Stomach (tissue), 9 donors: ENCODE measurements around the gene KCNJ4. TPM values are rescaled to one million over a fixed set of nuclear protein-coding genes. Genes with fewer than 3 reads are reported as not detected.

Source experiments
- DNase-seq, 2 donors: peaks; one replicate each; pipeline versions ENCODE4 v3.0.0 to v3.0.0-alpha.2; 2013 to 2019
- H3K27ac ChIP-seq, 5 donors: fragments of 200-600 bp in 4 of 5; sonication (generic) in 4 of 5; one replicate each; pipeline ENCODE4 v1.5.1; 2013 to 2019; ENCODE audit warnings: mild to moderate bottlenecking in 1 of 5, moderate library complexity in 1 of 5
- H3K27me3 ChIP-seq, 3 donors: fragments of 200-600 bp; sonication (generic); one replicate each; pipeline ENCODE4 v1.5.1; 2017 to 2019; ENCODE audit warnings: mixed run types in 1 of 3
- H3K36me3 ChIP-seq, 4 donors: fragments of 200-600 bp; sonication (generic); 1 replicate in 3 of 4; 2 replicates in 1 of 4; pipeline ENCODE4 v1.5.1; 2016 to 2019
- H3K4me1 ChIP-seq, 4 donors: fragments of 200-600 bp; sonication (generic); one replicate each; pipeline ENCODE4 v1.5.1; 2016 to 2019
- H3K4me3 ChIP-seq, 4 donors: fragments of 200-600 bp; sonication (generic) in 3 of 4; one replicate each; pipeline ENCODE4 v1.5.1; 2016 to 2019; ENCODE audit warnings: mild to moderate bottlenecking in 1 of 4
- H3K9me3 ChIP-seq, 4 donors: fragments of 200-600 bp; sonication (generic); one replicate each; pipeline ENCODE4 v1.5.1; 2016 to 2019
- CTCF ChIP-seq, 7 experiments: fragments of 450-650 bp in 4 of 7; fragments of 200-600 bp in 3 of 7; sonication (generic) in 3 of 7; IDR thresholded peaks; one replicate each; pipeline ENCODE4 v1.5.1; 2016 to 2019; ENCODE audit warnings: antibody characterized with exemption in 7 of 7, control low read depth in 2 of 7, mild to moderate bottlenecking in 1 of 7
- EP300 ChIP-seq: sonication (generic); formaldehyde crosslinking; IDR thresholded peaks from one replicate; pipeline ENCODE4 v1.6.1; 2017; ENCODE audit warnings: antibody characterized with exemption
- POLR2A ChIP-seq, 4 donors: fragments of 450-650 bp; IDR thresholded peaks; one replicate each; pipeline ENCODE4 v1.6.1; 2016; ENCODE audit warnings: antibody characterized with exemption in 4 of 4, control low read depth in 2 of 4, mild to moderate bottlenecking in 1 of 4, moderate library complexity in 1 of 4
- POLR2AphosphoS5 ChIP-seq, 3 donors: sonication (generic); formaldehyde crosslinking; IDR thresholded peaks; one replicate each; pipeline ENCODE4 v1.6.1; 2016; ENCODE audit warnings: antibody characterized with exemption in 3 of 3
- WGBS, 5 donors: extraction: QIAGEN DNeasy Blood & Tissue Kit in 3 of 5; methylation state at CpG; one replicate each; pipeline versions ENCODE4 v1.1.5 to v1.1.7; 2013 to 2018; 5-methylcytosine and 5-hydroxymethylcytosine counted together
- intact Hi-C: fragments of 100-400 bp; cut with DNase I; formaldehyde crosslinking; loops from one replicate; pipeline ENCODE4 v1.15.1; 2023; ENCODE audit warnings: low total_unique reads
- polyA plus RNA-seq, 3 donors: library from polyadenylated mRNA; stranded (reverse); fragments of 200-250 nt; gene quantifications; one replicate each; pipeline ENCODE4 v1.2.3, GENCODE V29; 2013
- total RNA-seq, 5 donors: library from RNA; depleted of rRNA; stranded (reverse); fragments of >200 nt; gene quantifications; one replicate each; pipeline versions ENCODE4 v1.1.0 to v1.2.3, GENCODE V29; 2014 to 2016
- donor health status: healthy with polysubstance abuse.
- donor health status: Bipolar disorder and iron deficiency.
- donor health status: healthy.

The KCNJ4 gene
- total and polyA plus RNA-seq, 8 donors = not detected

DNA sequence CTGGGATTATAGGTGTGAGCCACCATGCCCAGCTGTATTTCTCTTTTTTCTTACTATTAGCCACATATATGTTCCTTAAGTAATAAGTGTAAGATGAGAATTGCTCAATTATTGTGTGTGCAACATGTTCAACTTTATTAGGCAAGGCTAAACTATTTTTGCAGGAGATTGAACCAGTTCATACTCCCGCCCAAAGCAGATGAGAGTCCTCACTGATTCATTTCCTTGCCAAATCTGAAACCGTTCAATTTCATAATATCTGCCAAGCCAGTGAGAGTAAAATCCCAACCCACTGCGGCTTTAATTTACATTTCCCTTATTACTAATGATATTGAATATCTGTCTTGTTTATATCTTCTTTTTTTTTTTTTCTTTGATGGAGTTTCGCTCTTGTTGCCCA lies 48.4 kb downstream of the KCNJ4 start:
- DNase-seq = peak in 1 of 2 donors; percentile 22
- H3K4me1 ChIP-seq = no peaks in the 10 kb centered on the region
- 53 to 84% (median 70%) methylated on average over 4 of the region's 4 CpGs for WGBS, 5 donors
- no peaks in the 10 kb centered on the region for H3K9me3 ChIP-seq
- H3K36me3 ChIP-seq = no peaks in the 10 kb centered on the region
- peaks cover 0 to 22% (median 0%) of the 10 kb centered on the region in 3 donors for H3K27me3 ChIP-seq
- H3K4me3 ChIP-seq = no peak overlapping the region
- intact Hi-C loops = no loop called here
- H3K27ac ChIP-seq = no peak overlapping the region
- TF ChIP-seq CTCF (IDR thresholded peaks at IDR 0.05) = no peak
- no peak for TF ChIP-seq POLR2AphosphoS5 (IDR thresholded peaks at IDR 0.05)
- TF ChIP-seq EP300 = no peak
- TF ChIP-seq POLR2A (IDR thresholded peaks at IDR 0.05) = no peak

GRCh38 chr22:38404419-38404818 lies 50.6 kb downstream of the KCNJ4 start:
- DNase-seq = no peak
- TF ChIP-seq POLR2A (IDR thresholded peaks at IDR 0.05) (no peak), CTCF (IDR thresholded peaks at IDR 0.05) (no peak), POLR2AphosphoS5 (IDR thresholded peaks at IDR 0.05) (no peak), EP300 (no peak)
- intact Hi-C loops = no loop called here
- Histone ChIP-seq H3K9me3 (no peaks in the 10 kb centered on the region), H3K27ac (no peak overlapping the region), H3K27me3 (peaks cover 0 to 28% (median 0%) of the 10 kb centered on the region in 3 donors), H3K4me1 (peaks cover 0 to 10% (median 1%) of the 10 kb centered on the region in 4 donors), H3K4me3 (no peak overlapping the region), H3K36me3 (no peaks in the 10 kb centered on the region)
- 83 to 93% (median 92%) methylated on average over 6 of the region's 6 CpGs for WGBS, 5 donors

GRCh38 chr22:38403812-38404211 lies 51.2 kb downstream of the KCNJ4 start:
- no peak overlapping the region for H3K4me3 ChIP-seq
- no peak overlapping the region for H3K27ac ChIP-seq
- DNase-seq = no peak
- intact Hi-C loops = no loop called here
- peaks cover 0 to 14% (median 5%) of the 10 kb centered on the region in 4 donors for H3K4me1 ChIP-seq
- H3K27me3 ChIP-seq = peaks cover 0 to 28% (median 0%) of the 10 kb centered on the region in 3 donors
- 68 to 86% (median 81%) methylated on average over 6 to 8 of the region's 8 CpGs for WGBS, 5 donors
- TF ChIP-seq POLR2A (IDR thresholded peaks at IDR 0.05) (no peak), EP300 (no peak), CTCF (IDR thresholded peaks at IDR 0.05) (no peak), POLR2AphosphoS5 (IDR thresholded peaks at IDR 0.05) (no peak)
- H3K36me3 ChIP-seq = no peaks in the 10 kb centered on the region
- no peaks in the 10 kb centered on the region for H3K9me3 ChIP-seq

DNA sequence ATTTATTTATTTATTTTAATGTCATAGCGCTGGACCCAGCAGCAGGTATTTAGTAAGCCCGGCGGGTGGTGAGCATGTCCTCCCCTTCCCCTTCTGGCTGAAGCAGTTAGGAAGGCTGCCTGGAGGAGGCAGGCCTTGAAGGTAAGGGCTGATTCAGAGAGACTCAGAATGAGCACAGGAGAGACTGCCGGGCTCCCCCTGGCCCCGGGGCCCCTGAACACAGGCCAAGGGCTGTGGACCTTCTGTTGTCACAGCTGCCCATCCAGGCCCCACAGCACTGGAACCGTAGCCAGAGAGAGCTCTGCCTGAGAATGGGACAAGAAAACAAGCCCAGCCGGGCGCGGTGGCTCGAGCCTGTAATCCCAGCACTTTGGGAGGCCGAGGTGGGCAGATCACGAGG lies 52.8 kb downstream of the KCNJ4 start:
- no peaks in the 10 kb centered on the region for H3K36me3 ChIP-seq
- peaks cover 0 to 23% (median 0%) of the 10 kb centered on the region in 3 donors for H3K27me3 ChIP-seq
- H3K4me1 ChIP-seq = peaks cover 1 to 21% (median 12%) of the 10 kb centered on the region in 4 donors
- H3K4me3 ChIP-seq = no peak overlapping the region
- DNase-seq = no peak
- TF ChIP-seq POLR2AphosphoS5 (IDR thresholded peaks at IDR 0.05) (no peak), CTCF (IDR thresholded peaks at IDR 0.05) (no peak), EP300 (no peak), POLR2A (IDR thresholded peaks at IDR 0.05) (no peak)
- intact Hi-C loops = no loop called here
- H3K27ac ChIP-seq = no peak overlapping the region
- H3K9me3 ChIP-seq = no peaks in the 10 kb centered on the region
- 81 to 85% (median 83%) methylated on average over 12 of the region's 12 CpGs for WGBS, 5 donors
